Measurements from ENCODE around the gene BZW2.

The BZW2 gene

GRCh38 chr7:16721541-16721940, 75.6 kb downstream of the BZW2 start:
- no peak for DNase-seq (ENCODE audit: low read depth)

- DNase-seq (ENCODE audit: low read depth) = no peak
These were observed 78.4 kb downstream of the BZW2 start for GRCh38 chr7:16724344-16724743.

- DNase-seq (ENCODE audit: low read depth) = no peak
These were observed 80.2 kb downstream of the BZW2 start for GRCh38 chr7:16726189-16726588.

- no peak for DNase-seq (ENCODE audit: low read depth)
These were observed 81.8 kb downstream of the BZW2 start for GRCh38 chr7:16727736-16728135.

GRCh38 chr7:16728811-16729210, 82.8 kb downstream of the BZW2 start:
- DNase-seq (ENCODE audit: low read depth) = no peak

- no peak for DNase-seq (ENCODE audit: low read depth)
These were observed 83.6 kb downstream of the BZW2 start for GRCh38 chr7:16729541-16729940.

GRCh38 chr7:16730937-16731336, 85.0 kb downstream of the BZW2 start:
- no peak for DNase-seq (ENCODE audit: low read depth)

- no peak for DNase-seq (ENCODE audit: low read depth)
These were observed 86.8 kb downstream of the BZW2 start for GRCh38 chr7:16732828-16733227.

GRCh38 chr7:16734148-16734726, 88.3 kb downstream of the BZW2 start:
- DNase-seq (ENCODE audit: low read depth) = no peak

- DNase-seq (ENCODE audit: low read depth) = no peak
These were observed 89.0 kb downstream of the BZW2 start for GRCh38 chr7:16735020-16735419.

- no peak for DNase-seq (ENCODE audit: low read depth)
These were observed 92.2 kb downstream of the BZW2 start for GRCh38 chr7:16738011-16738688.

GRCh38 chr7:16739863-16740622, 94.1 kb downstream of the BZW2 start:
- no peak for DNase-seq (ENCODE audit: low read depth)

GRCh38 chr7:16740623-16740953, 94.6 kb downstream of the BZW2 start:
- no peak for DNase-seq (ENCODE audit: low read depth)

- DNase-seq (ENCODE audit: low read depth) = no peak
These were observed 95.0 kb downstream of the BZW2 start for GRCh38 chr7:16740996-16741395.

GRCh38 chr7:16741676-16742075, 95.7 kb downstream of the BZW2 start:
- DNase-seq (ENCODE audit: low read depth) = no peak

GRCh38 chr7:16742547-16742946, 96.6 kb downstream of the BZW2 start:
- no peak for DNase-seq (ENCODE audit: low read depth)

- no peak for DNase-seq (ENCODE audit: low read depth)
These were observed 97.3 kb downstream of the BZW2 start for GRCh38 chr7:16743236-16743635.

- DNase-seq (ENCODE audit: low read depth) = no peak
These were observed 98.7 kb downstream of the BZW2 start for GRCh38 chr7:16744518-16745250.

- no peak for DNase-seq (ENCODE audit: low read depth)
These were observed 99.7 kb downstream of the BZW2 start for GRCh38 chr7:16745645-16746044.

- no peak for DNase-seq (ENCODE audit: low read depth)
These were observed 101.1 kb downstream of the BZW2 start for GRCh38 chr7:16747102-16747501.

GRCh38 chr7:16753102-16753931, 107.3 kb downstream of the BZW2 start, which contains the start of gene TSPAN13:
Gene TSPAN13 (plus strand): TSS chr7:16753755. CDS start chr7:16753968, 213 bp downstream.
- DNase-seq (ENCODE audit: low read depth) = no peak

All from stimulated activated CD8-positive, alpha-beta memory T cell treated with anti-CD3 and anti-CD28 coated beads, Interleukin-15, amount 100 ng/mL, for 1 hour (primary cell).